Activated CD8-positive, alpha-beta memory T cell treated with anti-CD3 and anti-CD28 coated beads for 36 hours (primary cell): Measurements from ENCODE around the gene FRY. TPM values are rescaled to one million over a fixed set of nuclear protein-coding genes. Genes with fewer than 3 reads are reported as not detected.

Experiments
- CTCF ChIA-PET: fragments of 350-600 bp; sonication (Branson Sonifier 250); formaldehyde crosslinking; loops from one replicate; lab custom pipeline; 2021; ENCODE audit warnings: antibody characterized with exemption; lab: Charles Lee
- POLR2A ChIA-PET: fragments of 350-600 bp; sonication (Branson Sonifier 250); formaldehyde crosslinking; loops from one replicate; lab custom pipeline; 2021; ENCODE audit warnings: antibody characterized with exemption; lab: Charles Lee
- total RNA-seq, 2 experiments: library from RNA; stranded (reverse); gene quantifications; one replicate each; pipeline ENCODE4 v1.2.3, GENCODE V29; 2021

The FRY gene
- total RNA-seq, 2 experiments from 2014 or later: 0.42 to 0.44 TPM

- ChIA-PET CTCF (interaction anchor here (0.8 kb wide), 1 partner anchor 16 kb away, joined by 3 read pairs; no protein-coding TSS in a partner anchor), POLR2A (no interaction called here)
Observed at GRCh38 chr13:32262619-32263018, 231.0 kb downstream of the FRY start.

- ChIA-PET POLR2A (no interaction called here), CTCF (no interaction called here)
Observed at GRCh38 chr13:32264407-32264806, 232.8 kb downstream of the FRY start.

GRCh38 chr13:32265726-32266125 lies 234.2 kb downstream of the FRY start:
- POLR2A ChIA-PET: no interaction called here
- CTCF ChIA-PET: no interaction called here

GRCh38 chr13:32266130-32266529 lies 234.6 kb downstream of the FRY start:
- ChIA-PET POLR2A (no interaction called here), CTCF (no interaction called here)

- POLR2A ChIA-PET: no interaction called here
Observed at GRCh38 chr13:32267836-32268439, 236.4 kb downstream of the FRY start.

GRCh38 chr13:32272021-32272683 lies 240.6 kb downstream of the FRY start:
- CTCF ChIA-PET: no interaction called here
- POLR2A ChIA-PET: interaction anchor here (0.7 to 1.3 kb wide), 2 partner anchors 28 to 43 kb away, joined by 3 read pairs; partner anchors contain the start of genes BRCA2 and ZAR1L

More at GRCh38 chr13:32267836-32268439, 236.4 kb downstream of the FRY start:
- CTCF ChIA-PET: interaction anchor here (0.6 to 1.6 kb wide), 3 partner anchors 9 to 47 kb away, joined by 3 to 5 read pairs (median 4); partner anchors contain the start of genes BRCA2 and ZAR1L

GRCh38 chr13:32277839-32278238 lies 246.3 kb downstream of the FRY start:
- POLR2A ChIA-PET: interaction anchor here (0.8 kb wide), 1 partner anchor 38 kb away, joined by 3 read pairs; no protein-coding TSS in a partner anchor
- CTCF ChIA-PET: interaction anchor here (1.0 kb wide), 1 partner anchor 9 kb away, joined by 3 read pairs; no protein-coding TSS in a partner anchor

- CTCF ChIA-PET: no interaction called here
Observed at GRCh38 chr13:32278426-32278825, 246.9 kb downstream of the FRY start.

GRCh38 chr13:32281096-32281495 lies 249.5 kb downstream of the FRY start:
- ChIA-PET POLR2A (no interaction called here), CTCF (no interaction called here)

More at GRCh38 chr13:32278426-32278825, 246.9 kb downstream of the FRY start:
- POLR2A ChIA-PET: no interaction called here

GRCh38 chr13:32282096-32282711 lies 250.6 kb downstream of the FRY start:
- POLR2A ChIA-PET: no interaction called here
- CTCF ChIA-PET: no interaction called here

- POLR2A ChIA-PET: no interaction called here
Observed at GRCh38 chr13:32284927-32285632, 253.5 kb downstream of the FRY start.

GRCh38 chr13:32285633-32285965 lies 254.0 kb downstream of the FRY start:
- ChIA-PET CTCF (no interaction called here), POLR2A (no interaction called here)

More at GRCh38 chr13:32284927-32285632, 253.5 kb downstream of the FRY start:
- CTCF ChIA-PET: no interaction called here

GRCh38 chr13:32297206-32297605 lies 265.6 kb downstream of the FRY start:
- CTCF ChIA-PET: interaction anchor here (0.6 kb wide), 1 partner anchor 23 kb away, joined by 3 read pairs; no protein-coding TSS in a partner anchor
- POLR2A ChIA-PET: no interaction called here

- ChIA-PET POLR2A (no interaction called here), CTCF (interaction anchor here (0.9 kb wide), 1 partner anchor 31 kb away, joined by 4 read pairs; no protein-coding TSS in a partner anchor)
Observed at GRCh38 chr13:32298695-32299094, 267.1 kb downstream of the FRY start.

GRCh38 chr13:32299893-32300292 lies 268.3 kb downstream of the FRY start:
- CTCF ChIA-PET: interaction anchor here (0.8 to 1.7 kb wide), 2 partner anchors 9 to 16 kb away, joined by 3 to 7 read pairs; partner anchors contain the start of genes BRCA2 and ZAR1L
- POLR2A ChIA-PET: interaction anchor here (1.0 to 1.2 kb wide), 3 partner anchors 15 to 231 kb away, joined by 3 to 10 read pairs (median 3); partner anchors contain the start of genes BRCA2 and ZAR1L

GRCh38 chr13:32300406-32300805 lies 268.8 kb downstream of the FRY start:
- POLR2A ChIA-PET: interaction anchor here (1.0 to 1.2 kb wide), 3 partner anchors 14 to 230 kb away, joined by 3 to 10 read pairs (median 3); partner anchors contain the start of genes BRCA2 and ZAR1L
- CTCF ChIA-PET: interaction anchor here (0.8 to 1.7 kb wide), 3 partner anchors 9 to 26 kb away, joined by 3 to 7 read pairs (median 3); partner anchors contain the start of genes BRCA2 and ZAR1L

- CTCF ChIA-PET: interaction anchor here (0.8 to 1.7 kb wide), 2 partner anchors 15 to 26 kb away, joined by 3 to 7 read pairs; partner anchors contain the start of genes BRCA2 and ZAR1L
- POLR2A ChIA-PET: interaction anchor here (1.0 to 1.2 kb wide), 3 partner anchors 14 to 230 kb away, joined by 3 to 10 read pairs (median 3); partner anchors contain the start of genes BRCA2 and ZAR1L
Observed at GRCh38 chr13:32300920-32301319, 269.3 kb downstream of the FRY start.

GRCh38 chr13:32302461-32302860 lies 270.9 kb downstream of the FRY start:
- POLR2A ChIA-PET: no interaction called here

GRCh38 chr13:32305646-32306045 lies 274.1 kb downstream of the FRY start:
- ChIA-PET CTCF (no interaction called here), POLR2A (no interaction called here)

More at GRCh38 chr13:32302461-32302860, 270.9 kb downstream of the FRY start:
- CTCF ChIA-PET: interaction anchor here (1.1 kb wide), 1 partner anchor 77 kb away, joined by 3 read pairs; no protein-coding TSS in a partner anchor
